DOHH2 (cell line): ENCODE data around the gene MAP2K3.
"Not testable (repeated sequence)": the region's sequence is repeated elsewhere in the genome, so short reads cannot be mapped to it uniquely, and the experiment has no call there.

Source experiments
- CTCF ChIP-seq: fragments of 200-600 bp; sonication (generic); IDR thresholded peaks from one replicate; pipeline ENCODE4 v1.5.1; 2014; ENCODE audit warnings: antibody characterized with exemption, mild to moderate bottlenecking, low read depth, low read length; ENCODE audit not compliant: poor library complexity, severe bottlenecking
- EZH2phosphoT487 ChIP-seq: fragments of 200-600 bp; sonication (generic); IDR thresholded peaks from 2 replicates; pipeline ENCODE4 v1.6.1; 2017; ENCODE audit warnings: borderline replicate concordance, mild to moderate bottlenecking, antibody characterized with exemption, low read length, moderate library complexity, mixed read lengths

GRCh38 chr17:21319256-21319655, 34.7 kb downstream of the MAP2K3 start:
- TF ChIP-seq CTCF, EZH2phosphoT487: not testable (repeated sequence)
